Measurements from ENCODE around the gene CAMTA1.

GRCh38 chr1:7002728-7003127, 217.5 kb downstream of the CAMTA1 start:
- TF ChIP-seq CTCF (optimal IDR thresholded peaks at IDR 0.05 in 1 of 3, IDR thresholded peaks at IDR 0.05 in 1 of 3, conservative IDR thresholded peaks at IDR 0.05 in 1 of 3; ENCODE audit: extremely low read depth in 1 of 3, insufficient read depth in 2 of 3, low read length in 3 of 3) (no peak), EZH2 (IDR thresholded peaks at IDR 0.05; ENCODE audit: low read length) (no peak)

Measured in keratinocyte (primary cell).